Suprapubic skin (tissue), 4 donors: ENCODE data around the gene LRRIQ1. TPM values are rescaled to one million over a fixed set of nuclear protein-coding genes. Genes with fewer than 3 reads are reported as not detected.
A peak's percentile ranks its signal among the peaks of the same experiment; 100 is the strongest.

Experiments
- DNase-seq, 2 donors: peaks; one replicate each; pipeline ENCODE4 v3.0.0-alpha.2; 2019; ENCODE audit warnings: low spot score in 2 of 2
- H3K27ac ChIP-seq: fragments of 200-600 bp; sonication (generic); one replicate; pipeline ENCODE4 v1.5.1; 2019
- H3K27me3 ChIP-seq: fragments of 200-600 bp; sonication (generic); one replicate; pipeline ENCODE4 v1.5.1; 2019
- H3K36me3 ChIP-seq: fragments of 200-600 bp; sonication (generic); one replicate; pipeline ENCODE4 v1.5.1; 2019
- H3K4me1 ChIP-seq: fragments of 200-600 bp; sonication (generic); one replicate; pipeline ENCODE4 v1.5.1; 2019
- H3K4me3 ChIP-seq: fragments of 200-600 bp; sonication (generic); one replicate; pipeline ENCODE4 v1.5.1; 2019; ENCODE audit warnings: mild to moderate bottlenecking
- H3K9me3 ChIP-seq: fragments of 200-600 bp; sonication (generic); one replicate; pipeline ENCODE4 v1.5.1; 2019
- EP300 ChIP-seq: sonication (generic); formaldehyde crosslinking; IDR thresholded peaks from one replicate; pipeline ENCODE4 v1.6.1; 2017; ENCODE audit warnings: antibody characterized with exemption
- POLR2A ChIP-seq, 2 donors: fragments of 450-650 bp; IDR thresholded peaks; one replicate each; pipeline ENCODE4 v1.6.1; 2017; ENCODE audit warnings: antibody characterized with exemption in 2 of 2, mild to moderate bottlenecking in 2 of 2, moderate library complexity in 2 of 2
- POLR2AphosphoS5 ChIP-seq, 3 donors: sonication (generic); formaldehyde crosslinking; IDR thresholded peaks; one replicate each; pipeline ENCODE4 v1.6.1; 2017; ENCODE audit warnings: antibody characterized with exemption in 3 of 3
- WGBS: methylation state at CpG from one replicate; pipeline ENCODE4 v1.1.5; 2018; 5-methylcytosine and 5-hydroxymethylcytosine counted together
- total RNA-seq, 4 donors: library from RNA; depleted of rRNA; stranded (reverse); fragments of >200 nt; gene quantifications; one replicate each; pipeline ENCODE4 v1.1.0, GENCODE V29; 2016
- TF ChIP-seq, protein P1 (sequence below), 2 donors: fragments of 200-600 bp in 1 of 2; fragments of 450-650 bp in 1 of 2; sonication (generic) in 1 of 2; IDR thresholded peaks; one replicate each; pipeline ENCODE4 v1.5.1; 2016 to 2019; ENCODE audit warnings: antibody characterized with exemption in 2 of 2, mild to moderate bottlenecking in 1 of 2, moderate library complexity in 1 of 2

The LRRIQ1 gene
- total RNA-seq, 4 donors from 2014 or later, result 0.16 TPM; not detected in 3

DNA sequence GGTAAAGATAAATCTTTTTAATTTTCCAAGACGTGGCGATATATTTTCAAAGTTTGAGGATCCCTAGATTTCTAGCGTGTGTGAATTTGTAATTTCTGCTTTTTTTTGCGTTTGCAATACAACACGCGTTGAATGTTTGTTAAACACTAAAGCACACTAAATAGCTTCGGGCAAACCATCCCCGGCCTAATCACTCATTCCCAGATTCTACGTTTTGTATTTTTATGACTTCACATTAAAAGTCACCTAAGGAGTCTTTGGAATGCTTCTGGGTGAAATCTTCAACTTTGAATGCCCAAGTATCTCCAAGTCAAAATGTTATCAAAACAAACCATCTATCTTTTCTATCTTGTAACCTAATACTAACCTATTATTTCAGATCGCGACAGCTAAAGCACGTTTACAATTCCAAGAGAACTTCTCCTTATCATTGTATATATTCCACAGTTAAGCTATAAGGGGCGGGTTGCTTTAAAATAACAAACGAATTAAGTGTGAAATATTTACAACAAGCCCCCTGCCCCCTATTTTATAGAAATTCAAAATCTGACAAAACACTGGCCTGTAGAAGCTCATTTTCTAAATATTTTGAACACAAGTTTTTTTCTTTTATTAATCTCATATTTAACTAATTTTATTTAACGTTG, 245.0 kb downstream of the LRRIQ1 start:
- Histone ChIP-seq H3K27me3 (peaks cover 99% of the 10 kb centered on the region), H3K36me3 (no peaks in the 10 kb centered on the region), H3K9me3 (no peaks in the 10 kb centered on the region), H3K4me3 (peak overlapping the region; percentile 56), H3K4me1 (peaks cover 24% of the 10 kb centered on the region), H3K27ac (peak overlapping the region; percentile 47)
- 10% methylated on average over 15 of the region's 15 CpGs for WGBS
- no peak for DNase-seq
- TF ChIP-seq POLR2AphosphoS5 (IDR thresholded peaks at IDR 0.05) (no peak), POLR2A (IDR thresholded peaks at IDR 0.05) (no peak)
- TF ChIP-seq, protein P1, sequence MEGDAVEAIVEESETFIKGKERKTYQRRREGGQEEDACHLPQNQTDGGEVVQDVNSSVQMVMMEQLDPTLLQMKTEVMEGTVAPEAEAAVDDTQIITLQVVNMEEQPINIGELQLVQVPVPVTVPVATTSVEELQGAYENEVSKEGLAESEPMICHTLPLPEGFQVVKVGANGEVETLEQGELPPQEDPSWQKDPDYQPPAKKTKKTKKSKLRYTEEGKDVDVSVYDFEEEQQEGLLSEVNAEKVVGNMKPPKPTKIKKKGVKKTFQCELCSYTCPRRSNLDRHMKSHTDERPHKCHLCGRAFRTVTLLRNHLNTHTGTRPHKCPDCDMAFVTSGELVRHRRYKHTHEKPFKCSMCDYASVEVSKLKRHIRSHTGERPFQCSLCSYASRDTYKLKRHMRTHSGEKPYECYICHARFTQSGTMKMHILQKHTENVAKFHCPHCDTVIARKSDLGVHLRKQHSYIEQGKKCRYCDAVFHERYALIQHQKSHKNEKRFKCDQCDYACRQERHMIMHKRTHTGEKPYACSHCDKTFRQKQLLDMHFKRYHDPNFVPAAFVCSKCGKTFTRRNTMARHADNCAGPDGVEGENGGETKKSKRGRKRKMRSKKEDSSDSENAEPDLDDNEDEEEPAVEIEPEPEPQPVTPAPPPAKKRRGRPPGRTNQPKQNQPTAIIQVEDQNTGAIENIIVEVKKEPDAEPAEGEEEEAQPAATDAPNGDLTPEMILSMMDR (IDR thresholded peaks at IDR 0.05), result no peak

DNA sequence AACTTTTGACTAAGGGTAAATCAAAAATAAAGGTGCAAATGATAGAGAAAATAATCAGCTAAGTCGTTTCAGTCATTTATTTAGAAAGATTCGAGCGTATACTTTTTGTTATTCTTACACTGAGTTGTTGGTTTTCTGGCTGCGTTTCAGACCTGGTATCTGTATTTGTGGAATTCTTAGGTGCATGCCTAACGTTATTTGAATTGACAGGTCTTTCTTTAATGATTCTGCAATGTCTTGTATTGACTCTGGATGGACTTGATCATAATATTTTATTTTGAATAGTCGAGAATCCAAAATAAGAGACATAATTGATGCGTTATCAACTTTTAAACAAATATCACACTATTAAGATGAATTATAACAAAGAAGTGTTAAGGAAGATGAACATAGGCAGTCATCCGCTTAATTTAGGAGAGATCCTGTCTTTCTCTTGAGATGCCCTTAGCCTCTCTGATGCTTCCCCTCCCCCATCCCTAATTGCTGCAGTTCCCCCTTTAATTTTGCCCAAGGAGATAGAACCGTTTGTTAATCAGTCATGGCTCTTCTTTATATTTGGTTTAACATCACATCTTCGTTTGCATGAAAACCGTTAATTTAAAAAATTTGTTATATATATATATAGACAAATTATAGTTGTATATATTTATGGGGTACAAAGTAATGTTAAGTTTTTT, 245.6 kb downstream of the LRRIQ1 start:
- peaks cover 98% of the 10 kb centered on the region for H3K27me3 ChIP-seq
- TF ChIP-seq EP300 (no peak), POLR2A (IDR thresholded peaks at IDR 0.05) (no peak), POLR2AphosphoS5 (IDR thresholded peaks at IDR 0.05) (no peak)
- TF ChIP-seq, protein P1 (IDR thresholded peaks at IDR 0.05), result no peak
- no peaks in the 10 kb centered on the region for H3K9me3 ChIP-seq
- no peak overlapping the region for H3K27ac ChIP-seq
- no peak for DNase-seq
- no peak overlapping the region for H3K4me3 ChIP-seq
- peaks cover 24% of the 10 kb centered on the region for H3K4me1 ChIP-seq
- whole genome bisulfite sequencing, result 29% methylated on average over 11 of the region's 11 CpGs
- no peaks in the 10 kb centered on the region for H3K36me3 ChIP-seq

DNA sequence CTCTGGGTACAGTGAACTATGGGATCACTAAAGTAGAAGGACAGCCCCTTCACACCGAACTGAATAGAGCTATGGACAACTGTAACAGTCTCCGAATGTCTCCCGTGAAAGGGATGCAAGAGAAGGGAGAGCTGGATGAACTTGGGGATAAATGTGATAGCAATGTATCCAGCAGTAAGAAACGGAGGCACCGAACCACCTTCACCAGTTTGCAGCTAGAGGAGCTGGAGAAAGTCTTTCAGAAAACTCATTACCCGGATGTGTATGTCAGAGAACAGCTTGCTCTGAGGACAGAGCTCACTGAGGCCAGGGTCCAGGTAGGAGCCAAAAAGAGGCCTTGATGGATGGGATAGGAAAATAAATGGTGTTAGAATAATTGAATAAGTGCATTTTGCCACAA, 247.4 kb downstream of the LRRIQ1 start:
- TF ChIP-seq EP300, result no peak
- no peak for TF ChIP-seq POLR2AphosphoS5 (IDR thresholded peaks at IDR 0.05)
- no peak overlapping the region for H3K4me3 ChIP-seq
- no peaks in the 10 kb centered on the region for H3K9me3 ChIP-seq
- H3K27ac ChIP-seq, result no peak overlapping the region
- H3K27me3 ChIP-seq, result peaks cover 90% of the 10 kb centered on the region
- no peaks in the 10 kb centered on the region for H3K36me3 ChIP-seq
- WGBS, result 63% methylated on average over 6 of the region's 6 CpGs
- peaks cover 24% of the 10 kb centered on the region for H3K4me1 ChIP-seq
- no peak for DNase-seq

Other genes starting within 250 kb of the LRRIQ1 start
- 1 to 10 TPM; 2.2 to 5.9 (median 4.0) TPM for gene SLC6A15, start 123.6 kb upstream of the LRRIQ1 start, total RNA-seq
- not detected for gene TSPAN19, start 74 bp upstream of the LRRIQ1 start, total RNA-seq
- gene ALX1, start 243.9 kb downstream of the LRRIQ1 start, total RNA-seq, result 1 to 10 TPM in 2 of 4 donors, under 1 TPM in 1, not detected in 1; 0.56 to 2.0 (median 1.7) TPM